HG02884 (cell line): ENCODE measurements around the gene ZMYM4.

Experiments
- ATAC-seq: cut with Tn5 transposase; IDR thresholded peaks from one replicate; pipeline ENCODE4 v1.9.1; 2021; ENCODE audit warnings: mild to moderate bottlenecking, moderate library complexity; ENCODE audit not compliant: unreplicated experiment

ZMYM4 gene

GRCh38 chr1:35394386-35394785, 125.9 kb downstream of the ZMYM4 start:
- ATAC-seq = no peak

- no peak for ATAC-seq
Measured at GRCh38 chr1:35398739-35399138, 130.2 kb downstream of the ZMYM4 start.

- ATAC-seq = no peak
Measured at GRCh38 chr1:35401049-35401448, 132.5 kb downstream of the ZMYM4 start.

GRCh38 chr1:35406103-35406502, 137.6 kb downstream of the ZMYM4 start:
- ATAC-seq = no peak

- ATAC-seq = no peak
Measured at GRCh38 chr1:35407743-35408142, 139.2 kb downstream of the ZMYM4 start.

GRCh38 chr1:35408925-35409324, 140.4 kb downstream of the ZMYM4 start:
- ATAC-seq = no peak

GRCh38 chr1:35426097-35426586, 157.6 kb downstream of the ZMYM4 start:
- no peak for ATAC-seq

GRCh38 chr1:35428360-35428759, 159.9 kb downstream of the ZMYM4 start:
- ATAC-seq = no peak

- ATAC-seq = no peak
Measured at GRCh38 chr1:35430762-35431161, 162.3 kb downstream of the ZMYM4 start.

- ATAC-seq = no peak
Measured at GRCh38 chr1:35431173-35431599, 162.7 kb downstream of the ZMYM4 start.

- ATAC-seq = no peak
Measured at GRCh38 chr1:35432231-35432630, 163.7 kb downstream of the ZMYM4 start.

- ATAC-seq = no peak
Measured at GRCh38 chr1:35433714-35434113, 165.2 kb downstream of the ZMYM4 start.

GRCh38 chr1:35434703-35435102, 166.2 kb downstream of the ZMYM4 start:
- ATAC-seq = no peak

- ATAC-seq = no peak
Measured at GRCh38 chr1:35436078-35436477, 167.6 kb downstream of the ZMYM4 start.

GRCh38 chr1:35437200-35437599, 168.7 kb downstream of the ZMYM4 start:
- no peak for ATAC-seq

GRCh38 chr1:35439626-35440025, 171.1 kb downstream of the ZMYM4 start:
- no peak for ATAC-seq

GRCh38 chr1:35441926-35442579, 173.5 kb downstream of the ZMYM4 start:
- no peak for ATAC-seq

GRCh38 chr1:35442734-35443133, 174.2 kb downstream of the ZMYM4 start:
- ATAC-seq = no peak

GRCh38 chr1:35443768-35444518, 175.4 kb downstream of the ZMYM4 start:
- ATAC-seq = no peak

GRCh38 chr1:35444519-35444774, 175.9 kb downstream of the ZMYM4 start:
- ATAC-seq = no peak

- ATAC-seq = no peak
Measured at GRCh38 chr1:35447278-35447677, 178.8 kb downstream of the ZMYM4 start.

GRCh38 chr1:35448344-35448801, 179.9 kb downstream of the ZMYM4 start:
- no peak for ATAC-seq
